Stimulated activated naive CD4-positive, alpha-beta T cell (primary cell): Measurements from ENCODE around the gene AOPEP.
"Not testable (repeated sequence)": the region's sequence is repeated elsewhere in the genome, so short reads cannot be mapped to it uniquely, and the experiment has no call there.

Experiments
- DNase-seq, 6 experiments: peaks; one replicate each; lab custom pipeline; 2025; lab: John Stamatoyannopoulos, UW

AOPEP gene

GRCh38 chr9:94847486-94847885 is 121.0 kb downstream of the AOPEP start:
- DNase-seq: no peak

DNA sequence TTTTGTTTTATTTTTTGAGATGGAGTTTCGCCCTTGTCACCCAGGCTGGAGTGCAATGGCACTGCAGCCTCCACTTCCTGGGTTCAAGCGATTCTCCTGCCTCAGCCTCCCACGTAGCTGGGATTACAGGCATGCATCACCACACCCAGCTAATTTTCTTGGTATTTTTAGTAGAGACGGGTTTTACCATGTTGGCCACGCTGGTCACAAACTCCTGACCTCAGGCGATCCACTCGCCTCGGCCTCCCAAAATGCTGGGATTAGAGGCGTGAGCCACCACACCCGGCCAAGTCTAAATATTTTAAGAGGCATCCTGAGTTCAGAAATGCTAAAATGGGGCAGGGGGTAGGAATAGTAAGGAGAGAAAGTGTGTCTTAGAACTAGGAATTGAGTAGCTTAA is 122.3 kb downstream of the AOPEP start:
- not testable (repeated sequence) for DNase-seq

- no peak for DNase-seq
Observed at GRCh38 chr9:94850540-94851434, 124.3 kb downstream of the AOPEP start.

GRCh38 chr9:94851467-94851866 is 125.0 kb downstream of the AOPEP start:
- DNase-seq: no peak

GRCh38 chr9:94851892-94852291 is 125.4 kb downstream of the AOPEP start:
- no peak for DNase-seq

- DNase-seq: no peak
Observed at GRCh38 chr9:94852373-94852772, 125.9 kb downstream of the AOPEP start.

DNA sequence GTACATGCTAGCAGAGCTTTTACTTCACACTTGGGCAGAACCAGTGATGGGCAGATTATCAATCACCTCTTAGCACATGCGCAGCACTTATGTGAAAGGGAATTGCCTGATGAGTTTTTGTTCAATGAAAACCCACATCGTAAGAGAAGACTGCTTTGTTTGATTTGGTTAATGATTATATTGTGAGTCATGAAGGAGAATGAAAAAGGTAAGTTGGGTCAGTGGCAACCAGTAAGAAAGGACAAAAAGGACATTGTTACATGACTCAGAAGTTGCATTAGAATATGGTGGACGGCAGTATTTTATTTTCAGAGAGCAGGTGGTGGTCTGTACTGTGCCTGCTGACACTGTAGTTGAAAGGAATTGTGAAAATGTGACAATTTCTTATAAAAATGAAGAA is 127.4 kb downstream of the AOPEP start:
- no peak for DNase-seq

DNA sequence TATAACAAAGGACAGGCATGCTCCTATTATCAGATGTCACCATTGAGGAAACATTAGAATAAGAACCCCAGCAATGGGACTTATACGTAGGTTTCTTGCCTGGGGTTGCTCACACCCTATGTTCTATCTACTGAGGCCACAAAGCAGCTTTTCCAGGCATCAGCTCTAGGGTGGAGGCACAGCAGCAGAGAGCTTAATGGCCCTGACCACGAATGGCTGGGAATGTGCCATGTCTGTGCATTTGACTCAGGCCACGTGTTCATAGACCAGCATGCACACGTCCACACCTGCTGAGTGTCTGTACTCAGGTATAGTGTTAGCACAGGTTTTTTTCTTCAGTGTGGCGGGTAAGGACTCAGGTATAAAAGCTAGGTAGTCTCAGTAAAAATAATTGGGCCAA is 129.4 kb downstream of the AOPEP start:
- DNase-seq: no peak

DNA sequence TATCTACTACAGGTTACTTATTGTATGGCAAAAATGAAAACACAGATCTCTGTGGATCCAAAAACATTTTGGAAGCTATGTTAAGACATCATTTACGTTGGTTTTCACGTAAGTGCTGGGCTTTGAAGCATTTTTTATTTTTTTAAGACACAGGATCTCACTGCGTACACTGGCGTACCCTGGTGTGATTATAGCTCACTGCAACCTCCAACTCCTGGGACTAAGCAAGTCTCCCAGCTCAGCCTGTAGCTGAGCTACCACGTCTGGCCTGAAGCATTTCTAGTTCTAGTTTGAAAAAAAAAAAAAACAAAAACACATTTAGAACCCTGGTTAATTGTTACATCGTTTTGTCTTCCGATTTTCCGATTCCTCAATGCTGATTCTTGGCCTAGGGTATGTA is 131.3 kb downstream of the AOPEP start:
- no peak for DNase-seq

GRCh38 chr9:94859226-94859625 is 132.7 kb downstream of the AOPEP start:
- no peak for DNase-seq

GRCh38 chr9:94859891-94860290 is 133.4 kb downstream of the AOPEP start:
- DNase-seq: no peak

DNA sequence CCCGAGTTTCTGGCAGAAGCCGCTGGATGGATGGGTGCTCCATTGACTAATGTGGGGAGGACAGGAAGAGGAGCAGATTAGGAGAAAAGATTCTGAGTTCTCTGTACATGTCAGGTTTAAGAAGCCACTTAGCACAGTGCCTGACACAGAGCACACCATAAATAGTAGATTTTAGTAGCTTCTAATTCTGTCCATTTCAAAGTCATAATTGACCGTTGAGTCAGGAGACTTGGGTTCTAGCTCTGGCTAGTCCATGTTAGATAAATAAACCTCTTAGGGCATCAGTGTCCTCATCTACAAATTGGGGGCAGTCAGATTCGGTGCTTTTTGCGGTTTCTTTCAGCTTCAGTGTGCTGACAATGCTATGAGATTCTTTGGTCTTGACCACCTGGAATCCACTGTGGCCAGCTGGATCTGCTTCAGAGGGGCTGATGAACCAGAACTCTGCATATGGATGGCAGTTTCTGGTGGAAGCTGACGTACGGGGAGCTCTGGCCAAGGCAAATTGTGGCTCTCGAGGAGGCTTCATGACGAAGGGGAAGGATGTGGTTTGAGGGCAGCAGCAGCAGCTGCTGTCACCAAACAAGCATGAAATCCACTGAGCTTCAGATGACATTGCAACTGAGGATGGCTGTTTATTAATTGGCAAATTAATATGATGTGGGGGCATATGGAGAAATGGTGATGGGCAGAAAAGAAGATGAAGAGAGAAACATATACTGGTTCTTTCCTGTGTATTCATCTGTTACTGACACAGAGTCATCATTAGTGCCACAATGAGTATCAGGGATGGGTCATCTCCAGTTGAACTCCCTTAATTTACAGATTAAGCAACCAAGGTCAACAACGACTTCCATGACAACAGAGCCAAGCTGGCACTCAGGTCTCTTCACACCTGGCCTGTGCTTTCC is 134.4 kb downstream of the AOPEP start:
- DNase-seq: peak; percentile 4 to 84 (median 56)

GRCh38 chr9:94861589-94862272 is 135.2 kb downstream of the AOPEP start:
- no peak for DNase-seq

GRCh38 chr9:94864196-94864595 is 137.7 kb downstream of the AOPEP start:
- DNase-seq: no peak

DNA sequence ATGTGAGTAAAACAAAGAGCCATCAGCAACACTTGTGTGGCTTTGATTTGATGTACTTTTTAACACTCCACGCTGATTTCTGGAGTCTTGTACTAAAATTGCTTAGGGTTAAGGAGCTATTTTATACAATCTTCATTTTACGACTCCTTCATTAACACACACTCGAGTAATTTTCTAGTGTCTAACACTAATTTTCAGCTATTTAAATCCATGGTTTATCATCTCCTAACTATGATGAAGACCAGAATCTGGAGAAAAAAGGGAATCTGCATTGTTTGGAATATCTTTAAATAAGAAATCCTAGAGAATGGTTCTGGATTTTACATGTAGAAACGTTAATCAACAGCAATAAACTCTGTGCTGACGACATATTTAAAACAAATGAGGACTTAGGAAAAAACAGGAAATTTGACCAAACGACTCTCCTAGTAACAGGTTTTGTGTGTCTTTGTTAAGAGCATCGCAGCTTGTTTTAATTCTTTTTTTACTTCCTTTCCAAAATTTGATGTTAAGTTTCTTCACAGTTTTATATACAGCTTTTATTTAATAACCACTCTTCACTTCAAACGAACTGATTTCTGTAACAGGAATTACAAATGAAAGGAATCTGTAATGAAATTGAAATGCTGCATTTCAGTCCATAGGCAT is 138.5 kb downstream of the AOPEP start:
- DNase-seq: no peak

GRCh38 chr9:94865582-94866452 is 139.3 kb downstream of the AOPEP start:
- no peak for DNase-seq

DNA sequence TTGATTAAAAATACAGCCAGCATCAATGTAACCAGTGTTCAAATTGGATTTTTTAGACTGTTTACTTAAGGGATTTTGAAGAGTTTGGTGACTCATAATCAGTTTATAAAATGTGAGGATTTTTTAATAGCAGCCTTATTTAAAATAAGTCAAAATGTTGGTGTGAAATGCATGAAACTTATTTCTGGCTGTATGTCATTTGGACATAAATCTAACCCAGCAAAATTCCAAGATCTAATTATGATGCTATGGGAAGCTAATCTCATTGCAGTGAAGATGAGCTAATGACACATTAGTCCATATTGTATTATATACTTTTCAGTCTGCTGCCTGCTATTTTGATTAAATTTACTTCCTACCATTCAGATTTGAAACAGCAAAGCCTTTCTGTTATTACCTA is 140.3 kb downstream of the AOPEP start:
- no peak for DNase-seq

- DNase-seq: no peak
Observed at GRCh38 chr9:94867281-94867841, 140.9 kb downstream of the AOPEP start.

DNA sequence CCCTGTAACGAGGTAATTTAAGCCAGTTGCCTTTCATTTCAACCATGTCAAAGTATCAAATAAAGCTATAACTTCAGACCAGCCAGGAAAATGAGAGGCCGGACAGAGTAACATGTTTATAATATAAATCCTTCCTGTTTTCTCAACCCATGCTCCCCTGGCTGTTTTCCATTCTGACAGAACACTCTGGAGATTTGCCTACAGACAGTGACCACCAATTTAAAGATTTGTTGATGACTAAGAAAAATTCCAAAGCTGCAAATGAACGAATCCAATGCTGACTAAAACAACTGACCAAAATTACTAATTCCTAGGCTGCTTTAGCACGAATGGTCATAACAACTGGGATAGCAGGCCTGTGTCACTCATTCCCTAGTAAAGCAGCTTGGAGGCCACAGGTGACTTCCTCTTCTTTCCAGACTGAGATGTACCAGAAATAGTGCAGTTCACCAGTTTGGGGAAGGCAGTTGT is 141.4 kb downstream of the AOPEP start:
- DNase-seq: no peak

GRCh38 chr9:94868464-94868863 is 142.0 kb downstream of the AOPEP start:
- DNase-seq: no peak
